MG63 (cell line): ENCODE measurements around the gene HDAC5. TPM values are rescaled to one million over a fixed set of nuclear protein-coding genes. Genes with fewer than 3 reads are reported as not detected.
A peak's percentile ranks its signal among the peaks of the same experiment; 100 is the strongest.

Source experiments
- DNase-seq: peaks from one replicate; pipeline ENCODE4 v3.0.0-alpha.2; 2020
- H3K27me3 ChIP-seq: fragments of 250-450 bp; sonication (Bioruptor Pico); 2 replicates; pipeline ENCODE4 v1.5.1; 2020; ENCODE audit warnings: mild to moderate bottlenecking, moderate library complexity
- H3K36me3 ChIP-seq: fragments of 250-450 bp; sonication (Bioruptor Pico); 2 replicates; pipeline ENCODE4 v1.5.1; 2020; ENCODE audit warnings: mild to moderate bottlenecking, moderate library complexity
- H3K4me3 ChIP-seq: fragments of 250-450 bp; sonication (Bioruptor Pico); 2 replicates; pipeline ENCODE4 v1.5.1; 2020; ENCODE audit warnings: mild to moderate bottlenecking, moderate library complexity
- H3K9me3 ChIP-seq: fragments of 250-450 bp; sonication (Bioruptor Pico); 2 replicates; pipeline ENCODE4 v1.5.1; 2020; ENCODE audit warnings: mild to moderate bottlenecking, moderate library complexity
- total RNA-seq: library from RNA; depleted of rRNA; stranded (reverse); fragments of >200 nt; shearing (Covaris generic); gene quantifications from 2 replicates; pipeline ENCODE4 v1.2.3, GENCODE V29; 2014; ENCODE audit warnings: low replicate concordance

Gene HDAC5
- total RNA-seq, 1 experiment from 2014 or later: 50.4 TPM

GRCh38 chr17:44084131-44084538 lies 39.3 kb downstream of the HDAC5 start:
- no peaks in the 10 kb centered on the region for H3K27me3 ChIP-seq
- H3K9me3 ChIP-seq: no peaks in the 10 kb centered on the region

GRCh38 chr17:44083250-44083849 lies 40.1 kb downstream of the HDAC5 start:
- Histone ChIP-seq H3K27me3 (no peaks in the 10 kb centered on the region), H3K9me3 (no peaks in the 10 kb centered on the region), H3K4me3 (no peak overlapping the region), H3K36me3 (peaks cover 25% of the 10 kb centered on the region)
- DNase-seq: no peak

More at GRCh38 chr17:44084131-44084538, 39.3 kb downstream of the HDAC5 start:
- Histone ChIP-seq H3K4me3 (no peak overlapping the region), H3K36me3 (peaks cover 30% of the 10 kb centered on the region)
- DNase-seq: no peak

- no peak for DNase-seq
- H3K36me3 ChIP-seq: peaks cover 27% of the 10 kb centered on the region
- H3K27me3 ChIP-seq: no peaks in the 10 kb centered on the region
- no peaks in the 10 kb centered on the region for H3K9me3 ChIP-seq
- no peak overlapping the region for H3K4me3 ChIP-seq
Observed at GRCh38 chr17:44082256-44082927, 41.0 kb downstream of the HDAC5 start.

- H3K4me3 ChIP-seq: no peak overlapping the region
- DNase-seq: peak; percentile 80
- no peaks in the 10 kb centered on the region for H3K9me3 ChIP-seq
- H3K36me3 ChIP-seq: peaks cover 34% of the 10 kb centered on the region
- no peaks in the 10 kb centered on the region for H3K27me3 ChIP-seq
Observed at GRCh38 chr17:44081681-44082080, 41.8 kb downstream of the HDAC5 start.

- no peaks in the 10 kb centered on the region for H3K9me3 ChIP-seq
- peaks cover 43% of the 10 kb centered on the region for H3K36me3 ChIP-seq
- H3K4me3 ChIP-seq: no peak overlapping the region
- no peaks in the 10 kb centered on the region for H3K27me3 ChIP-seq
- no peak for DNase-seq
Observed at GRCh38 chr17:44079877-44080821, 43.3 kb downstream of the HDAC5 start.

- H3K36me3 ChIP-seq: peaks cover 58% of the 10 kb centered on the region
- H3K4me3 ChIP-seq: no peak overlapping the region
- DNase-seq: no peak
Observed at GRCh38 chr17:44078412-44078811, 45.0 kb downstream of the HDAC5 start.

GRCh38 chr17:44077595-44077909 lies 45.9 kb downstream of the HDAC5 start:
- Histone ChIP-seq H3K9me3 (no peaks in the 10 kb centered on the region), H3K27me3 (no peaks in the 10 kb centered on the region), H3K36me3 (peaks cover 61% of the 10 kb centered on the region), H3K4me3 (no peak overlapping the region)
- DNase-seq: no peak

More at GRCh38 chr17:44078412-44078811, 45.0 kb downstream of the HDAC5 start:
- Histone ChIP-seq H3K27me3 (no peaks in the 10 kb centered on the region), H3K9me3 (no peaks in the 10 kb centered on the region)

GRCh38 chr17:44076716-44077594 lies 46.5 kb downstream of the HDAC5 start:
- no peaks in the 10 kb centered on the region for H3K9me3 ChIP-seq
- peaks cover 58% of the 10 kb centered on the region for H3K36me3 ChIP-seq
- no peak overlapping the region for H3K4me3 ChIP-seq
- H3K27me3 ChIP-seq: no peaks in the 10 kb centered on the region
- DNase-seq: no peak

- no peaks in the 10 kb centered on the region for H3K9me3 ChIP-seq
- no peaks in the 10 kb centered on the region for H3K27me3 ChIP-seq
- H3K4me3 ChIP-seq: no peak overlapping the region
- no peak for DNase-seq
- H3K36me3 ChIP-seq: peaks cover 57% of the 10 kb centered on the region
Observed at GRCh38 chr17:44075598-44076293, 47.7 kb downstream of the HDAC5 start.

- Histone ChIP-seq H3K27me3 (no peaks in the 10 kb centered on the region), H3K4me3 (no peak overlapping the region), H3K36me3 (peaks cover 51% of the 10 kb centered on the region), H3K9me3 (no peaks in the 10 kb centered on the region)
- no peak for DNase-seq
Observed at GRCh38 chr17:44074911-44075285, 48.5 kb downstream of the HDAC5 start.

GRCh38 chr17:44074231-44074910 lies 49.1 kb downstream of the HDAC5 start:
- Histone ChIP-seq H3K9me3 (no peaks in the 10 kb centered on the region), H3K4me3 (no peak overlapping the region), H3K36me3 (peaks cover 51% of the 10 kb centered on the region), H3K27me3 (no peaks in the 10 kb centered on the region)
- no peak for DNase-seq

- Histone ChIP-seq H3K9me3 (no peaks in the 10 kb centered on the region), H3K4me3 (peak overlapping the region; percentile 75), H3K27me3 (no peaks in the 10 kb centered on the region), H3K36me3 (peaks cover 39% of the 10 kb centered on the region)
- DNase-seq: peak; percentile 43
Observed at GRCh38 chr17:44071772-44072171, 51.7 kb downstream of the HDAC5 start.

GRCh38 chr17:44071198-44071520 lies 52.3 kb downstream of the HDAC5 start:
- no peak for DNase-seq
- Histone ChIP-seq H3K36me3 (peaks cover 35% of the 10 kb centered on the region), H3K9me3 (no peaks in the 10 kb centered on the region)

GRCh38 chr17:44070455-44071197 lies 52.8 kb downstream of the HDAC5 start, which contains the start of gene G6PC3:
Gene G6PC3 (plus strand): TSS chr17:44070735. CDS start chr17:44070966, 231 bp downstream.
- no peaks in the 10 kb centered on the region for H3K27me3 ChIP-seq
- peak within 1 kb of the TSS; percentile 75 for H3K4me3 ChIP-seq
- peak; percentile 99 for DNase-seq
- H3K9me3 ChIP-seq: no peaks in the 10 kb centered on the region
- H3K36me3 ChIP-seq: peaks cover 32% of the 10 kb centered on the region

More at GRCh38 chr17:44071198-44071520, 52.3 kb downstream of the HDAC5 start:
- Histone ChIP-seq H3K4me3 (peak overlapping the region; percentile 75), H3K27me3 (no peaks in the 10 kb centered on the region)

GRCh38 chr17:44069974-44070454 lies 53.4 kb downstream of the HDAC5 start:
- Histone ChIP-seq H3K27me3 (no peaks in the 10 kb centered on the region), H3K9me3 (no peaks in the 10 kb centered on the region), H3K4me3 (peak overlapping the region; percentile 75), H3K36me3 (peaks cover 26% of the 10 kb centered on the region)
- no peak for DNase-seq
